Stomach (tissue), 4 donors: Measurements from ENCODE around the gene FOXK2.

Experiments
- EP300 ChIP-seq: sonication (generic); formaldehyde crosslinking; IDR thresholded peaks from one replicate; pipeline ENCODE4 v1.6.1; 2017; ENCODE audit warnings: antibody characterized with exemption
- POLR2A ChIP-seq, 4 donors: fragments of 450-650 bp; IDR thresholded peaks; one replicate each; pipeline ENCODE4 v1.6.1; 2016; ENCODE audit warnings: antibody characterized with exemption in 4 of 4, control low read depth in 2 of 4, mild to moderate bottlenecking in 1 of 4, moderate library complexity in 1 of 4
- POLR2AphosphoS5 ChIP-seq, 3 donors: sonication (generic); formaldehyde crosslinking; IDR thresholded peaks; one replicate each; pipeline ENCODE4 v1.6.1; 2016; ENCODE audit warnings: antibody characterized with exemption in 3 of 3
- TF ChIP-seq, protein P1 (sequence below), 7 experiments: fragments of 450-650 bp in 4 of 7; fragments of 200-600 bp in 3 of 7; sonication (generic) in 3 of 7; IDR thresholded peaks; one replicate each; pipeline ENCODE4 v1.5.1; 2016 to 2019; ENCODE audit warnings: antibody characterized with exemption in 7 of 7, control low read depth in 2 of 7, mild to moderate bottlenecking in 1 of 7

DNA sequence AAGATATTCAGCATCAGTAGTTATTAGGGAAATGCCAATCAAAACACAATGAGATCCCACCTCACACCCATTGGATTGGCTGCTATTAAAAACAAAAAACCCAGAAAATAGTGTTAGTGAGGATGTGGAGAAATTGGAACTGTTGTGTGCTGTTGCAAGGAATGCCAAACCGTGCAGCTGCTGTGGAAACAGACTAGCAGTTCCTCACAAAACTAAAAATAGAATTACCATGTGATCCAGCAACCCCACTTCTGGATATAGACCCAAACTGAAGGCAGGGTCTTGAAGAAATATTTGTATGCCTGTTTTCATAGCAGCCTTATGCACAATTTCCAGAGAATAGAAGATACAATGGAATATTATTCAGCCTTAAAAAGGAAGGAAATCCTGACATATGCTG lies 46.0 kb downstream of the FOXK2 start:
- TF ChIP-seq, protein P1, sequence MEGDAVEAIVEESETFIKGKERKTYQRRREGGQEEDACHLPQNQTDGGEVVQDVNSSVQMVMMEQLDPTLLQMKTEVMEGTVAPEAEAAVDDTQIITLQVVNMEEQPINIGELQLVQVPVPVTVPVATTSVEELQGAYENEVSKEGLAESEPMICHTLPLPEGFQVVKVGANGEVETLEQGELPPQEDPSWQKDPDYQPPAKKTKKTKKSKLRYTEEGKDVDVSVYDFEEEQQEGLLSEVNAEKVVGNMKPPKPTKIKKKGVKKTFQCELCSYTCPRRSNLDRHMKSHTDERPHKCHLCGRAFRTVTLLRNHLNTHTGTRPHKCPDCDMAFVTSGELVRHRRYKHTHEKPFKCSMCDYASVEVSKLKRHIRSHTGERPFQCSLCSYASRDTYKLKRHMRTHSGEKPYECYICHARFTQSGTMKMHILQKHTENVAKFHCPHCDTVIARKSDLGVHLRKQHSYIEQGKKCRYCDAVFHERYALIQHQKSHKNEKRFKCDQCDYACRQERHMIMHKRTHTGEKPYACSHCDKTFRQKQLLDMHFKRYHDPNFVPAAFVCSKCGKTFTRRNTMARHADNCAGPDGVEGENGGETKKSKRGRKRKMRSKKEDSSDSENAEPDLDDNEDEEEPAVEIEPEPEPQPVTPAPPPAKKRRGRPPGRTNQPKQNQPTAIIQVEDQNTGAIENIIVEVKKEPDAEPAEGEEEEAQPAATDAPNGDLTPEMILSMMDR (IDR thresholded peaks at IDR 0.05) = no peak
- TF ChIP-seq EP300 (no peak), POLR2A (IDR thresholded peaks at IDR 0.05) (no peak), POLR2AphosphoS5 (IDR thresholded peaks at IDR 0.05) (no peak)
